HepG2 (cell line): ENCODE data around the gene NEK9. TPM values are rescaled to one million over a fixed set of nuclear protein-coding genes. Genes with fewer than 3 reads are reported as not detected.

Source experiments
- CREM ChIP-seq, 2 experiments: sonication (generic) in 1 of 2; formaldehyde crosslinking in 1 of 2; IDR thresholded peaks; 2 replicates each; pipeline versions ENCODE4 v1.4.0 to v1.6.1; 2016 to 2020; ENCODE audit warnings: antibody characterized with exemption in 1 of 2, mild to moderate bottlenecking in 1 of 2, missing genetic modification reagents in 1 of 2
- JDP2 ChIP-seq: sonication (generic); formaldehyde crosslinking; IDR thresholded peaks from 2 replicates; pipeline ENCODE4 v1.8.1; 2022; ENCODE audit warnings: missing genetic modification reagents, borderline replicate concordance
- KLF6 ChIP-seq: IDR thresholded peaks from 2 replicates; pipeline ENCODE4 v1.8.0; 2016; ENCODE audit warnings: missing biosample characterization, missing genetic modification reagents
- KMT2A ChIP-seq: sonication (generic); formaldehyde crosslinking; IDR thresholded peaks from 2 replicates; pipeline ENCODE4 v1.4.0; 2020; ENCODE audit warnings: missing genetic modification reagents
- MEIS1 ChIP-seq: sonication (generic); formaldehyde crosslinking; IDR thresholded peaks from 2 replicates; pipeline ENCODE4 v1.9.0; 2021; ENCODE audit warnings: mild to moderate bottlenecking, missing genetic modification reagents, moderate library complexity, borderline replicate concordance
- MYC ChIP-seq: sonication (generic); formaldehyde crosslinking; IDR thresholded peaks from 2 replicates; pipeline ENCODE4 v1.9.0; 2021; ENCODE audit warnings: missing genetic modification reagents, borderline replicate concordance
- NPAS2 ChIP-seq: sonication (generic); formaldehyde crosslinking; IDR thresholded peaks from 2 replicates; pipeline ENCODE4 v1.8.0; 2022; ENCODE audit warnings: mild to moderate bottlenecking, missing genetic modification reagents, borderline replicate concordance
- NRL ChIP-seq: sonication (generic); formaldehyde crosslinking; IDR thresholded peaks from 2 replicates; pipeline ENCODE4 v1.5.0; 2020; ENCODE audit warnings: missing genetic modification reagents, mild to moderate bottlenecking, moderate library complexity, borderline replicate concordance
- SALL1 ChIP-seq: sonication (generic); formaldehyde crosslinking; IDR thresholded peaks from 2 replicates; pipeline ENCODE4 v1.8.0; 2022; ENCODE audit warnings: mild to moderate bottlenecking, missing genetic modification reagents
- SIN3B ChIP-seq: fragments of 150-350 bp; IDR thresholded peaks from 2 replicates; pipeline ENCODE4 v1.6.1; 2014; ENCODE audit warnings: low read length
- SMAD3 ChIP-seq: sonication (generic); formaldehyde crosslinking; IDR thresholded peaks from 2 replicates; pipeline ENCODE4 v1.4.0; 2020; ENCODE audit warnings: missing genetic modification reagents
- SP2 ChIP-seq: sonication (generic); formaldehyde crosslinking; IDR thresholded peaks from 2 replicates; pipeline ENCODE4 v1.5.1; 2020; ENCODE audit warnings: mild to moderate bottlenecking, missing genetic modification reagents
- SRF ChIP-seq: IDR thresholded peaks from 2 replicates; pipeline ENCODE4 v1.6.1; 2011; ENCODE audit warnings: mild to moderate bottlenecking, low read depth, low read length, moderate library complexity
- SRSF9 ChIP-seq: fragments of 200-400 bp; formaldehyde crosslinking; IDR thresholded peaks from 2 replicates; pipeline ENCODE4 v1.6.1; 2018; ENCODE audit warnings: borderline replicate concordance, mild to moderate bottlenecking, low read depth, low read length; ENCODE audit not compliant: insufficient read depth, poor library complexity, severe bottlenecking
- ZNF143 ChIP-seq: sonication (generic); formaldehyde crosslinking; IDR thresholded peaks from 2 replicates; pipeline ENCODE4 v1.4.0; 2020; ENCODE audit warnings: missing genetic modification reagents
- ZNF451 ChIP-seq: sonication (generic); formaldehyde crosslinking; IDR thresholded peaks from 2 replicates; pipeline ENCODE4 v1.5.0; 2020; ENCODE audit warnings: mild to moderate bottlenecking, missing genetic modification reagents
- polyA plus RNA-seq, 8 experiments: library from polyadenylated mRNA; depleted of rRNA in 3 of 8; stranded (reverse) in 7 of 8; unstranded in 1 of 8; fragments of >200 nt; fragmentation: Illumina TruSeq in 4 of 8; extraction: Trizol in 4 of 8; gene quantifications; 2 replicates each; pipeline versions ENCODE4 v1.2.1 to v1.2.3, GENCODE V29; 2011 to 2016; ENCODE audit warnings: low read depth in 4 of 8, missing spikeins in 1 of 8, mixed read lengths in 1 of 8; ENCODE audit not compliant: insufficient read depth in 1 of 8
- total RNA-seq, 5 experiments: library from RNA; depleted of rRNA; stranded (reverse); fragments of >200 nt; fragmentation: Illumina TruSeq; extraction: Trizol; gene quantifications; 2 replicates each; pipeline ENCODE4 v1.2.3, GENCODE V29; 2016; ENCODE audit warnings: low read depth in 1 of 5
- TF ChIP-seq, protein P1 (sequence below): sonication (generic); formaldehyde crosslinking; conservative IDR thresholded peaks from 2 replicates; pipeline ENCODE4 v1.4.0; 2020; ENCODE audit warnings: missing genetic modification reagents
- TF ChIP-seq, protein P2 (sequence below): IDR thresholded peaks from 2 replicates; pipeline ENCODE4 v1.6.1; 2016; ENCODE audit warnings: mild to moderate bottlenecking
- TF ChIP-seq, protein P3 (sequence below): sonication (generic); formaldehyde crosslinking; IDR thresholded peaks from 2 replicates; pipeline ENCODE4 v1.4.0; 2020; ENCODE audit warnings: missing genetic modification reagents
- TF ChIP-seq, protein P4 (sequence below): sonication (generic); formaldehyde crosslinking; IDR thresholded peaks from 2 replicates; pipeline ENCODE4 v1.5.0; 2020; ENCODE audit warnings: missing genetic modification reagents
- TF ChIP-seq, protein P5 (sequence below): IDR thresholded peaks from 2 replicates; pipeline ENCODE4 v1.6.1; 2016; ENCODE audit warnings: missing genetic modification reagents, missing compliant biosample characterization
- TF ChIP-seq, protein P6 (sequence below): sonication (generic); formaldehyde crosslinking; IDR thresholded peaks from 2 replicates; pipeline ENCODE4 v1.5.0; 2020; ENCODE audit warnings: missing genetic modification reagents

Gene NEK9
- total and polyA plus RNA-seq, 2 of the 13 experiments (the other 11 are each of a cell fraction or from before 2014, with no cell fraction given), result 16.5 to 27.3 TPM

DNA sequence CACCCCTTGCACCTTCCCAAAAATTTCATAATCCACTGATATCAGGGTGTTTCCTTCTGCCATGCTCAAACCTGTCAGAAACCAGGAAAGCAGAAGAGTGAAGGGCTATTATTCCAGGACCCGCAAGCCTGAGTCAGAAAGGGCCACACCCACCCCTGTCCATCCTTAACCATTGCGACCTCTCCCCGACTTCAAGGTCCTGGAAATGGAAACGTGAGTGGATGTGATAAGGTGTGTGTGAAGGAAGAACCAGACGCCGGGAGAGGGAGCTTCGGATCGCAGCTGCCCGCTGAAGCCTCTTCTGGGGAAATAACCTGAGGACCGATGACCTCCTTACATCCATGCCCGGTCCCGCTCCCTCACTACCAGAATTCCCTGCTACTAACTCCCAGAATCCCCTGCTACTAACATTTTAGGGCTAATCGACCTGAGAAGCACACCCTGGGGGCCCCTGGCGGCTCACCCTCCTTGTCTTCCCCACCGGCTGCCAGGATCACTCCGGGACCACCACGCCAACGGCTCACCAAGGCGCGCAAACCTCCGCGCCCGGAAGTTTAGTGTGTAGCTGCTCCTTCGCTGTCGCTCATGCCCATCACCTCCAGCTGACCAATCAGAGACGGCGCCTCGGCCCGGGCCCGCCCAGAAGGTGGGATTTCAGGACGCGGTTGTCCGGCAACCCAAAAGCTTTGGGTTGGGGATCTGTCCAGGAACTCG lies 63.2 kb downstream of the NEK9 start, which contains the start of gene ACYP1 (continued):
- TF ChIP-seq ZNF451 (0 out of 2 replicates have a peak, but pooled peaks have one; percentile 72), SRSF9 (no peak), JDP2 (no peak), CREM (IDR thresholded peaks at IDR 0.05) (peak; percentile 54; the same call in 1 of the 2 replicates), CREM (CRISPR knock-in tag; IDR thresholded peaks at IDR 0.05) (no peak), MYC (CRISPR knock-in tag) (peak; percentile 33; the same call in 1 of the 2 replicates), SALL1 (CRISPR knock-in tag) (peak; percentile 16; the same call in 1 of the 2 replicates), SRF (no peak), SIN3B (no peak), SMAD3 (0 out of 2 replicates have a peak, but pooled peaks have one; percentile 33), ZNF143 (CRISPR knock-in tag) (peak; percentile 74; the same call in 1 of the 2 replicates), KMT2A (CRISPR knock-in tag) (peak; percentile 43; the same call in 1 of the 2 replicates), NPAS2 (no peak), KLF6 (CRISPR knock-in tag) (0 out of 2 replicates have a peak, but pooled peaks have one; percentile 34), NRL (peak; percentile 53; the same call in 1 of the 2 replicates), SP2 (CRISPR knock-in tag) (peak; percentile 98), MEIS1 (CRISPR knock-in tag) (no peak)
- TF ChIP-seq, protein P1, sequence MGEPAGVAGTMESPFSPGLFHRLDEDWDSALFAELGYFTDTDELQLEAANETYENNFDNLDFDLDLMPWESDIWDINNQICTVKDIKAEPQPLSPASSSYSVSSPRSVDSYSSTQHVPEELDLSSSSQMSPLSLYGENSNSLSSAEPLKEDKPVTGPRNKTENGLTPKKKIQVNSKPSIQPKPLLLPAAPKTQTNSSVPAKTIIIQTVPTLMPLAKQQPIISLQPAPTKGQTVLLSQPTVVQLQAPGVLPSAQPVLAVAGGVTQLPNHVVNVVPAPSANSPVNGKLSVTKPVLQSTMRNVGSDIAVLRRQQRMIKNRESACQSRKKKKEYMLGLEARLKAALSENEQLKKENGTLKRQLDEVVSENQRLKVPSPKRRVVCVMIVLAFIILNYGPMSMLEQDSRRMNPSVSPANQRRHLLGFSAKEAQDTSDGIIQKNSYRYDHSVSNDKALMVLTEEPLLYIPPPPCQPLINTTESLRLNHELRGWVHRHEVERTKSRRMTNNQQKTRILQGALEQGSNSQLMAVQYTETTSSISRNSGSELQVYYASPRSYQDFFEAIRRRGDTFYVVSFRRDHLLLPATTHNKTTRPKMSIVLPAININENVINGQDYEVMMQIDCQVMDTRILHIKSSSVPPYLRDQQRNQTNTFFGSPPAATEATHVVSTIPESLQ (CRISPR knock-in tag), result no peak
- TF ChIP-seq, protein P2, sequence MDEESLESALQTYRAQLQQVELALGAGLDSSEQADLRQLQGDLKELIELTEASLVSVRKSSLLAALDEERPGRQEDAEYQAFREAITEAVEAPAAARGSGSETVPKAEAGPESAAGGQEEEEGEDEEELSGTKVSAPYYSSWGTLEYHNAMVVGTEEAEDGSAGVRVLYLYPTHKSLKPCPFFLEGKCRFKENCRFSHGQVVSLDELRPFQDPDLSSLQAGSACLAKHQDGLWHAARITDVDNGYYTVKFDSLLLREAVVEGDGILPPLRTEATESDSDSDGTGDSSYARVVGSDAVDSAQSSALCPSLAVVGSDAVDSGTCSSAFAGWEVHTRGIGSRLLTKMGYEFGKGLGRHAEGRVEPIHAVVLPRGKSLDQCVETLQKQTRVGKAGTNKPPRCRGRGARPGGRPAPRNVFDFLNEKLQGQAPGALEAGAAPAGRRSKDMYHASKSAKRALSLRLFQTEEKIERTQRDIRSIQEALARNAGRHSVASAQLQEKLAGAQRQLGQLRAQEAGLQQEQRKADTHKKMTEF (CRISPR knock-in tag), result 0 out of 2 replicates have a peak, but pooled peaks have one; percentile 45
- TF ChIP-seq, protein P3, sequence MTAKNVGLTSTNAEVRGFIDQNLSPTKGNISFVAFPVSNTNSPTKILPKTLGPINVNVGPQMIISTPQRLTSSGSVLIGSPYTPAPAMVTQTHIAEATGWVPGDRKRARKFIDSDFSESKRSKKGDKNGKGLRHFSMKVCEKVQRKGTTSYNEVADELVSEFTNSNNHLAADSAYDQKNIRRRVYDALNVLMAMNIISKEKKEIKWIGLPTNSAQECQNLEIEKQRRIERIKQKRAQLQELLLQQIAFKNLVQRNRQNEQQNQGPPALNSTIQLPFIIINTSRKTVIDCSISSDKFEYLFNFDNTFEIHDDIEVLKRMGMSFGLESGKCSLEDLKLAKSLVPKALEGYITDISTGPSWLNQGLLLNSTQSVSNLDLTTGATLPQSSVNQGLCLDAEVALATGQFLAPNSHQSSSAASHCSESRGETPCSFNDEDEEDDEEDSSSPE, result peak; percentile 94
- TF ChIP-seq, protein P4, sequence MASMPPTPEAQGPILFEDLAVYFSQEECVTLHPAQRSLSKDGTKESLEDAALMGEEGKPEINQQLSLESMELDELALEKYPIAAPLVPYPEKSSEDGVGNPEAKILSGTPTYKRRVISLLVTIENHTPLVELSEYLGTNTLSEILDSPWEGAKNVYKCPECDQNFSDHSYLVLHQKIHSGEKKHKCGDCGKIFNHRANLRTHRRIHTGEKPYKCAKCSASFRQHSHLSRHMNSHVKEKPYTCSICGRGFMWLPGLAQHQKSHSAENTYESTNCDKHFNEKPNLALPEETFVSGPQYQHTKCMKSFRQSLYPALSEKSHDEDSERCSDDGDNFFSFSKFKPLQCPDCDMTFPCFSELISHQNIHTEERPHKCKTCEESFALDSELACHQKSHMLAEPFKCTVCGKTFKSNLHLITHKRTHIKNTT (CRISPR knock-in tag), result no peak
- TF ChIP-seq, protein P5, sequence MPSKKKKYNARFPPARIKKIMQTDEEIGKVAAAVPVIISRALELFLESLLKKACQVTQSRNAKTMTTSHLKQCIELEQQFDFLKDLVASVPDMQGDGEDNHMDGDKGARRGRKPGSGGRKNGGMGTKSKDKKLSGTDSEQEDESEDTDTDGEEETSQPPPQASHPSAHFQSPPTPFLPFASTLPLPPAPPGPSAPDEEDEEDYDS (CRISPR knock-in tag), result peak; percentile 45; the same call in 1 of the 2 replicates
- TF ChIP-seq, protein P6, sequence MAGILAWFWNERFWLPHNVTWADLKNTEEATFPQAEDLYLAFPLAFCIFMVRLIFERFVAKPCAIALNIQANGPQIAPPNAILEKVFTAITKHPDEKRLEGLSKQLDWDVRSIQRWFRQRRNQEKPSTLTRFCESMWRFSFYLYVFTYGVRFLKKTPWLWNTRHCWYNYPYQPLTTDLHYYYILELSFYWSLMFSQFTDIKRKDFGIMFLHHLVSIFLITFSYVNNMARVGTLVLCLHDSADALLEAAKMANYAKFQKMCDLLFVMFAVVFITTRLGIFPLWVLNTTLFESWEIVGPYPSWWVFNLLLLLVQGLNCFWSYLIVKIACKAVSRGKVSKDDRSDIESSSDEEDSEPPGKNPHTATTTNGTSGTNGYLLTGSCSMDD (CRISPR knock-in tag), result no peak
